Liver (tissue), 3 donors: Measurements from ENCODE around the gene VPREB1.

Experiments used
- ATF3 ChIP-seq: IDR thresholded peaks from 2 replicates; pipeline ENCODE4 v1.6.1; 2016; ENCODE audit warnings: antibody characterized with exemption
- CTCF ChIP-seq: fragments of 150-350 bp; IDR thresholded peaks from 2 replicates; pipeline ENCODE4 v1.5.1; 2017; ENCODE audit warnings: improper control_type of control experiment, low read depth, low read length; ENCODE audit not compliant: missing input control
- EGR1 ChIP-seq, 2 donors: IDR thresholded peaks; 2 replicates each; pipeline ENCODE4 v1.6.1; 2016 to 2018; ENCODE audit warnings: antibody characterized with exemption in 2 of 2, low read depth in 2 of 2
- GABPA ChIP-seq, 2 donors: IDR thresholded peaks in 1 of 2; conservative IDR thresholded peaks in 1 of 2; 2 replicates each; pipeline ENCODE4 v1.6.1; 2016; ENCODE audit warnings: antibody characterized with exemption in 2 of 2, mild to moderate bottlenecking in 1 of 2, moderate library complexity in 1 of 2
- HNF4G ChIP-seq: IDR thresholded peaks from 2 replicates; pipeline ENCODE4 v1.6.1; 2016; ENCODE audit warnings: antibody characterized with exemption
- JUND ChIP-seq, 2 donors: IDR thresholded peaks; 2 replicates each; pipeline ENCODE4 v1.6.1; 2016; ENCODE audit warnings: antibody characterized with exemption in 2 of 2
- MAX ChIP-seq: IDR thresholded peaks from 2 replicates; pipeline ENCODE4 v1.6.1; 2016; ENCODE audit warnings: antibody characterized with exemption
- RAD21 ChIP-seq, 2 donors: IDR thresholded peaks; 2 replicates each; pipeline ENCODE4 v1.6.1; 2016; ENCODE audit warnings: antibody characterized with exemption in 2 of 2, mild to moderate bottlenecking in 2 of 2
- REST ChIP-seq: IDR thresholded peaks from 2 replicates; pipeline ENCODE4 v1.6.1; 2016; ENCODE audit warnings: antibody characterized with exemption, mild to moderate bottlenecking
- RXRA ChIP-seq, 2 donors: IDR thresholded peaks; 2 replicates each; pipeline ENCODE4 v1.6.1; 2017 to 2018; ENCODE audit warnings: antibody characterized with exemption in 2 of 2, mild to moderate bottlenecking in 1 of 2
- SP1 ChIP-seq: IDR thresholded peaks from 2 replicates; pipeline ENCODE4 v1.6.1; 2018; ENCODE audit warnings: antibody characterized with exemption, mild to moderate bottlenecking
- TAF1 ChIP-seq: conservative IDR thresholded peaks from 2 replicates; pipeline ENCODE4 v1.6.1; 2016; ENCODE audit warnings: antibody characterized with exemption, mild to moderate bottlenecking
- YY1 ChIP-seq: IDR thresholded peaks from 2 replicates; pipeline ENCODE4 v1.6.1; 2016; ENCODE audit warnings: antibody characterized with exemption, mild to moderate bottlenecking
- ZBTB33 ChIP-seq: IDR thresholded peaks from 2 replicates; pipeline ENCODE4 v1.6.1; 2016; ENCODE audit warnings: antibody characterized with exemption
- donor health status: healthy.
- donor health status: healthy.

GRCh38 chr22:22199634-22200033 lies 45.0 kb upstream of the VPREB1 start:
- TF ChIP-seq REST (no peak), RAD21 (IDR thresholded peaks at IDR 0.05) (no peak), CTCF (no peak), SP1 (no peak), TAF1 (no peak), MAX (no peak), GABPA (IDR thresholded peaks at IDR 0.05 in 1 of 2, conservative IDR thresholded peaks at IDR 0.05 in 1 of 2) (no peak), HNF4G (no peak), ATF3 (no peak), JUND (IDR thresholded peaks at IDR 0.05) (no peak), YY1 (no peak), ZBTB33 (no peak), EGR1 (IDR thresholded peaks at IDR 0.05; ENCODE audit: low read depth in 2 of 2) (no peak), RXRA (IDR thresholded peaks at IDR 0.05) (no peak)
